ENCODE data around the gene TSC22D1. TPM values are rescaled to one million over a fixed set of nuclear protein-coding genes. Genes with fewer than 3 reads are reported as not detected.

TSC22D1 gene
- total RNA-seq, 1 experiment from 2014 or later = 227 TPM

- no peak for DNase-seq (ENCODE audit: low read depth)
Observed at GRCh38 chr13:44407379-44407778, 168.8 kb downstream of the TSC22D1 start.

GRCh38 chr13:44406617-44407016 is 169.5 kb downstream of the TSC22D1 start:
- DNase-seq (ENCODE audit: low read depth) = no peak

- DNase-seq (ENCODE audit: low read depth) = peak; percentile 15
Observed at GRCh38 chr13:44404261-44405132, 171.6 kb downstream of the TSC22D1 start.

DNA sequence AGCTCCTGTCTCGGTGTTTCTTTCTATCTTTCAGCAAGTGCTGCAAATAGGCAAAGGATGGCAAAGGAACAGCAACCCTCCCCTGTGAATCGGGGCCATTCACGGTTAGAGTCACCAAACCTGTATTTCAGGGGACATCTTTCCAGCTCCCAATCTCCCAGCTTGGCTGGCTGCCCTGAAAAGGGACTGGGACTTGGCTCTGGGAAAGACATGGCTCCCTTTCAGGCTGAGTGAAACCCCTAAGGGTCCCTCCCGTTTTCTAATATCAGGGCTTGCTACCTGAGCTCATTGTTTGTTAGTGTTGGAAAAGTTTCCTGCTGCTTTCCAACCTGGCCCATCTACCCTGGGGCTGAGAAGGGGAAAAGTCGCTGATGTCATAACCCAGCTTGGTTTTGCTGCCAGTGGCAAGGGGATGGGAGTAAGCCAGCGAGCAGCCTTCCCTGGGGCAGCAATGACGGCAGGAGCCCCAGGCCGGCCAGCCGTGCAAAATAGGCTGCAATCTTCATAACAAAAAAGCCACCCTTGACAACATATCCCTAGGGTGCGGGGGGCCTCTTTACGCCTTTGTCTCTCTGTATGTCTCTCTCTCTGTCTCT is 172.6 kb downstream of the TSC22D1 start:
- DNase-seq (ENCODE audit: low read depth) = peak; percentile 52

DNA sequence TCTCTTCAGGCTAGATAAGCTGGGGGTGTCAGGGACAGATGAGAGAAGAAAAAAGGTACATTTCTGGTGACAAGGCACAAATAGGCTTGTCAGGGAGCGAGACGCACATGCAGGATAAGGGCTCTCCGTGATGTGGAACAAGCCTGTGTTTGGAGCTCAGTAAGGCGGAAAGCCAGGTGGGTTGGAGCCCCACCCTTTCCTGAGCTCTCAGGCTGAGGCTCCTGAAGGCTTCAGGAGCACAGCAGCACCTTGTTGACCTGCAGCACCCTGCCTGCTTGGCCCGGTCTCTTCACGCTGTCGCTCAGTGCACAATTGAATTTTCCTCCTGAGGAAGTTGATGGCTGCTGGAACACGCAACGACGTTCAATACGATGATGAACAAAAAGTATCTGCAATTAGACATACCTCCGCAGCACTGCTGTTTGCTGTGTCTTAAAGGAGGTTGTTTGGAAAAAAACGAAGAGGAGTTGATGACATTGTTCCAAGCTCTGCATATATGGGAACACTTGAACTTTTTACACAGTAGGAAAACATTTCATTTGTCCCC is 173.2 kb downstream of the TSC22D1 start:
- DNase-seq (ENCODE audit: low read depth) = no peak

GRCh38 chr13:44401577-44401976 is 174.6 kb downstream of the TSC22D1 start:
- no peak for DNase-seq (ENCODE audit: low read depth)

- DNase-seq (ENCODE audit: low read depth) = no peak
Observed at GRCh38 chr13:44400736-44401135, 175.4 kb downstream of the TSC22D1 start.

- DNase-seq (ENCODE audit: low read depth) = no peak
Observed at GRCh38 chr13:44399074-44399473, 177.1 kb downstream of the TSC22D1 start.

GRCh38 chr13:44398606-44399005 is 177.5 kb downstream of the TSC22D1 start:
- peak; percentile 5 for DNase-seq (ENCODE audit: low read depth)

GRCh38 chr13:44397766-44398223 is 178.3 kb downstream of the TSC22D1 start:
- peak; percentile 65 for DNase-seq (ENCODE audit: low read depth)

DNA sequence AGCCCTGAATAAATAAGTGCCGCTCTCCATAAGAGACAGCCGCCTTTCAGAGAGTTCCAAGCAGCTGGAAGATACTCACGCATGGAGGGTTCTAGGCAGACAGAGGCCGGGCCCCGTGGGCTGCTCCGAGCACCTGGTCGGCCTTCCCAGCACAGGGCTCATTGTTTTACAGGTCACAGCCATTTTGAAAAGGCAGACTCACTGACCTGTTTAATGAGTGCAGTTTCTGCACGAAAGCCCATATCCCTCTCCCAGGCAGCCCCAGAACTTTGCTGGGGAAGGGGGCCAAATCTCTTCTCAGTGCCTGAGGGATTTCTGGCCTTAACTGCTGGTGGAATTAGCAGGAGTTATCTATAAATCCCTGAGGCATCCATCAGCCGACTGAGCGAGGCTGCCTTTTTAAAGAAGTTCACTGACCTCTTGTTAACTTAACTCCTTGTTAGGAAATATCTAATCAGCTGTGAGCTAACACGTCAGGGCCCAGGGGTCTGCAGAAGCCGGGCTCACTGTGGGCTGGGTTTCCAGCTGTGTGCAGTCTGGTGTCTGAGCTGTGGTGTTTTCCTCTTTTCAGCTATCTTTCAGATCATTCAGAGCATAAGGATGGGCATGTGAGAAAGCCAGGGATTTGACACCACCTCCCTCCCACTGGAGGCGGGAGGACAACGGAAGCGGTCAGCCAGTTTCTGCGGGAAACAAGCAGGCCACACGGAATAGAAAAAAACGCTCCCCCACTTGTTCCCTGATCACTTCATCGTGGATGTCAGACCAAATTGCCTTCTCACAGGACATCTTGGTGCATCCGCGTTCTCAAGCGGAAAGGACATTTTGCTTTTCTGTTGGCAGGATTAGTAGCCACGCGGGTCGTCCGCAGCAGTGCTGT is 179.2 kb downstream of the TSC22D1 start:
- DNase-seq (ENCODE audit: low read depth) = peak; percentile 76

DNA sequence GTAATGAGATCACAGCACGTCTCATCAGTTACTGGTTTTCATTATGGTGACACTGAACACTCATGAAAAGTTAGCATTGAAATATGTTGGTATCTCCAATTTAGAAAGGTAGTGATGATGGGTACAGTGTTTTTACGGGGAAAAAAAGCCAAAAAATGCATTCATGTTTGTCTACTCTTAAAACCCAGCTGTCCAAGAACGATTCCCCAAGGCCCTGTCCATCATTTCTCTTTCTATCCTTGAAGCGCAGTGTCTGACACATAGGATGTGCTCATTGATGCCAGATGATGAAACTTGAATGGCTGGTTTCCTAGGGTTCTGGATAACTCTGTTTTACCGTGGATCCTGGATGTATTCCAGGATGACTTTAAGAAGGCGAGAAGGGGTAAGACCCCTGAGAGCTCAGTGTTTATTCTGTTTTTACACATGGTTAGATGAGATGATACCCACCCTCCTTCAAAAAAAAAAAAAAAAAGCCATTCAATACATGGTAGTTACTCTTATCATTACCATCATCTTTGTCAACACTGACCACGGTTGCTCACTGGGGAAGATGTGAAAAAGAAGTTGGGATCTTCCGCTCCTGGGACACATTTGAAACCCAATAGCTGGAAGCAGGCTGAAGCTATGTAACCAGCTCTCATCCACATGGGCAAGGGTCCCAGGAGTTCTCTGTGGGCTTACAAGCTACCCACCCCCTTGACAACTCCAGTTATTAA is 180.0 kb downstream of the TSC22D1 start:
- no peak for DNase-seq (ENCODE audit: low read depth)

DNA sequence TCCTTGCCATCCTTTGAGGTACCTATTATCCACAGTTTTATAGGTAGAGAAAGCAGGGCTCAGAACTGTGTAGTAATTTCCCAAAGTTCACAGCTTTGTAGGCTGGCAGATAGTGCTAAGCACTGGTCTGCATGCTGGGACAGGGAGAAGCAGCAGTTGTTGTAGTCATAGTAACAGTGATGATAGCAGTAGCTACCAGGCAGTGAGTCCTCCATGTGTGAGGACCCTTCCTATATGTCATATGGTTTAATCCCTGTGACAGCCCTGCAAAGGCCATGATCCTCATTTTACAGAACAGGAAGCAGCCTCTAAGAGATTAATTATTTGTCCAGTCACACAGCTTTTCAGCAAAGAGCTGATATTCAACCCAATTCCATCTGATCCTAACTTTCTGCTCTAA is 181.5 kb downstream of the TSC22D1 start:
- DNase-seq (ENCODE audit: low read depth) = no peak

- DNase-seq (ENCODE audit: low read depth) = no peak
Observed at GRCh38 chr13:44393391-44393790, 182.7 kb downstream of the TSC22D1 start.

DNA sequence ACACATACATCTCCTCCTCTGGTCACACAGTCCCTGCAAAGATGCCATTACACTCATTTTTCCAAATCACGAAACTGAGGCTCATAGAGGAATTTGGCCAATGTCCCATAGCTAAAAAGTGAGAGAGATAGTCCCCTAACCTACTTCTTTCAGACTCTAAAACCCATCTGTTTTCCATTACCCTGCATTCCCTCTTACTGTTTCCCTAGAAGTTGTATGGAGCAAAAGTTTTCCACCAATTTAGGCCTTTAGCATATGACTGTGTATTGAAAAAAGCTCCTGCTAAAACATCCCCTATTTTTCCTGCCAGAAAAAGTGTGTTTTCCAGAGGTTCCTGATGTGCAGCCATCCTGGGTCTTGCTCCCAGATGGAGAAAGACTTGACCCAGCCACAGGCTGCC is 186.3 kb downstream of the TSC22D1 start:
- no peak for DNase-seq (ENCODE audit: low read depth)

- DNase-seq (ENCODE audit: low read depth) = no peak
Observed at GRCh38 chr13:44389060-44389666, 187.0 kb downstream of the TSC22D1 start.

DNA sequence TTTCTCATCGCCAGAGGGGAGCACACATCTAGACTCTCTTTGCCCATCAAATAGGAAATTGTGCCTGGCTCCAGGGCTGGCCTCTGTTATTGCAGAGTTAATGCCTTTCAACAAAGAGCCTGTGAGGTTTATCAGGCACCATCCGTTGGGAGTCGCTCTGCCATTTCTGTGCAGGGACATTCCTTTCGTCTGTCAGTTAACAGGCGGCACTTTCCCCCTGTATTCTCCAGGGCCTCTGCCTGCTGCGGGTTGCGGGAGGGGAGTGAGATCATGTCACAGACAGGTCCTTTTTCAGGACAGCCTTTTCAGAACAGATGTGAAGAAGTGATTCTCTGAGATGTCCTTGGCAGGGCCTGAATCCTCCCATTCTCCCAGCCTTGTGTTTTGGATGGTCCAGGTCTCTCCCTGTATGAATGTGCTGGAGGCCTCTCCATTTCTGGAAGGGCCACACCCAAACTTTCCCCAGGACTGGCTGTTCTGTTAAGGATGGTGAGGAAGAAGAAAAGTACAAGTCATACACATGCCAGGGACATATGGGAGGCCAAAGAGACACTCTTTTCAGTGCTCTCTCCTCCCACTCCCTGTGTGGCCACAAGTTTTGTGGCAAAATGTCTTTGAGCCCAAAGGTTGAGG is 187.6 kb downstream of the TSC22D1 start:
- DNase-seq (ENCODE audit: low read depth) = no peak

- DNase-seq (ENCODE audit: low read depth) = no peak
Observed at GRCh38 chr13:44386913-44387556, 189.1 kb downstream of the TSC22D1 start.

DNA sequence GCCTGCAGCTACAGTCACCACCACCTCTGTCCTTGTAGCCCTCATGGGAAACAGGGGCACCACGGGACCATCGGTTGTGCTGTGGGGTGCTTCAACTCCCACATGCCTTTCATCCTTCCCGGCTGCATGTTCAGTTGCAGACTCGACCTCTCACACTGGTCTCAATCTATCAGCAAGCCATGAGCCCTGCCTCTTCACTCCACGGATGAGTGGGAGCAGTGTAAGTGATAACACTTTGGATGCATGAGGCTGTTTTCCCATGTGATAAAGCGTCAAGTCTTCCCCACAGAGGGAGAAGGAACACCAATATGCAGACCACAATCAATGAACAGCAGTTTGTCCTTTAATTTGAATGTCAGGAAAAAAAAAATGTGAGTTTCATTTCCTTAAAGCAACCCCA is 190.3 kb downstream of the TSC22D1 start:
- DNase-seq (ENCODE audit: low read depth) = no peak

DNA sequence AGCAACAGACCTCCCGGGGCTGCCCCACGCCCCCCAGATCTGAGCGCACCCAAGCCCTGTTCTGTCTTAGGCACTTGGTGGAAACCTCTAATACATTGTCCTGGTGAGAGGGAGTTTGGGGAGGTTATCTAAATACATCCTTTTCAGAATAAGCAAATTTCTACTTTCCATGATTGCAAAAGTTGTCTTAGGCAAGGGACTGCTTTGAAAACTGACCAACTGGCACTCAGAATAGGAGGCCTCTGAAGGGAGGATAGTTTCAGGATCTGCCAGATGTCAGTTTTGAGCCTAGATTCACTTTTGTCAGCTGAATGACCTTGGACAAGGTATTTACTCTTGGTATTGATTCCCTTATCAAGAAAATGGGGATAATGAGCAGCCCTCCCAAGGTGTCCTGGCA is 190.7 kb downstream of the TSC22D1 start:
- no peak for DNase-seq (ENCODE audit: low read depth)

Data from RPMI7951 (cell line).